Activated B cell treated with CpG ODN at 0.5 μM for 24 hours (primary cell): ENCODE data around the gene CHMP4B. TPM values are rescaled to one million over a fixed set of nuclear protein-coding genes. Genes with fewer than 3 reads are reported as not detected.
A peak's percentile ranks its signal among the peaks of the same experiment; 100 is the strongest.

Experiments
- ATAC-seq: fragments of 200-7000 bp; cut with Tn5 transposase; one replicate; pipeline ENCODE4 v1.10.0; 2021; ENCODE audit warnings: low read depth, mild to moderate bottlenecking, moderate library complexity
- CTCF ChIA-PET: fragments of 350-600 bp; sonication (Branson Sonifier 250); formaldehyde crosslinking; loops from one replicate; lab custom pipeline; 2021; ENCODE audit warnings: antibody characterized with exemption; lab: Charles Lee
- POLR2A ChIA-PET: fragments of 350-600 bp; sonication (Branson Sonifier 250); formaldehyde crosslinking; loops from one replicate; lab custom pipeline; 2021; ENCODE audit warnings: antibody characterized with exemption; lab: Charles Lee
- DNase-seq: peaks from one replicate; pipeline ENCODE4 v3.0.0; 2022
- H3K27ac Mint-ChIP-seq: one replicate; pipeline ENCODE4 v1.8.0; 2020; ENCODE audit warnings: mixed read lengths
- H3K27me3 Mint-ChIP-seq: one replicate; pipeline ENCODE4 v1.8.0; 2021; ENCODE audit warnings: mixed read lengths
- H3K36me3 Mint-ChIP-seq: one replicate; pipeline ENCODE4 v1.8.0; 2021; ENCODE audit warnings: low read depth, mixed read lengths
- H3K4me1 Mint-ChIP-seq: one replicate; pipeline ENCODE4 v1.8.0; 2021; ENCODE audit warnings: mixed read lengths
- H3K4me3 Mint-ChIP-seq: one replicate; pipeline ENCODE4 v1.8.0; 2020; ENCODE audit warnings: mild to moderate bottlenecking, mixed read lengths
- H3K9me3 Mint-ChIP-seq: one replicate; pipeline ENCODE4 v1.8.0; 2020; ENCODE audit warnings: mixed read lengths
- CTCF ChIP-seq: fragments of 200-600 bp; IDR thresholded peaks from one replicate; pipeline ENCODE4 v1.8.0; 2022; ENCODE audit warnings: antibody characterized with exemption, mild to moderate bottlenecking
- intact Hi-C: fragments of 100-400 bp; cut with micrococcal nuclease; formaldehyde crosslinking; loops from one replicate; pipeline ENCODE4 v1.15.1; 2024
- total RNA-seq: library from RNA; stranded (reverse); gene quantifications from 2 replicates; pipeline ENCODE4 v1.2.3, GENCODE V29; 2022

CHMP4B gene
- total RNA-seq, 1 donor from 2014 or later: 116 TPM

- no peaks in the 10 kb centered on the region for H3K27me3 Mint-ChIP-seq
- no peaks in the 10 kb centered on the region for H3K9me3 Mint-ChIP-seq
- no peak for ATAC-seq
- ChIA-PET POLR2A (no interaction called here), CTCF (no interaction called here)
- no peak for DNase-seq
- peak overlapping the region; percentile 51 for H3K27ac Mint-ChIP-seq
- TF ChIP-seq CTCF: no peak
- H3K36me3 Mint-ChIP-seq: peaks cover 42% of the 10 kb centered on the region
- H3K4me3 Mint-ChIP-seq: no peak overlapping the region
- intact Hi-C loops: no loop called here
- peaks cover 78% of the 10 kb centered on the region for H3K4me1 Mint-ChIP-seq
Observed at GRCh38 chr20:33828326-33828844, 17.2 kb downstream of the CHMP4B start.

- ATAC-seq (no peak), DNase-seq (no peak)
- H3K27me3 Mint-ChIP-seq: no peaks in the 10 kb centered on the region
- TF ChIP-seq CTCF: no peak
- ChIA-PET POLR2A (no interaction called here), CTCF (no interaction called here)
- peak overlapping the region; percentile 51 for H3K27ac Mint-ChIP-seq
- no peaks in the 10 kb centered on the region for H3K9me3 Mint-ChIP-seq
- no peak overlapping the region for H3K4me3 Mint-ChIP-seq
- intact Hi-C loops: no loop called here
- peaks cover 80% of the 10 kb centered on the region for H3K4me1 Mint-ChIP-seq
- H3K36me3 Mint-ChIP-seq: peaks cover 47% of the 10 kb centered on the region
Observed at GRCh38 chr20:33828967-33829560, 17.9 kb downstream of the CHMP4B start.

- H3K4me1 Mint-ChIP-seq: peaks cover 75% of the 10 kb centered on the region
- no peaks in the 10 kb centered on the region for H3K27me3 Mint-ChIP-seq
- no peak for ATAC-seq
- peaks cover 46% of the 10 kb centered on the region for H3K36me3 Mint-ChIP-seq
- H3K4me3 Mint-ChIP-seq: no peak overlapping the region
- intact Hi-C loops: no loop called here
- H3K9me3 Mint-ChIP-seq: no peaks in the 10 kb centered on the region
- ChIA-PET POLR2A (no interaction called here), CTCF (no interaction called here)
- H3K27ac Mint-ChIP-seq: peak overlapping the region; percentile 24
- no peak for DNase-seq
- TF ChIP-seq CTCF: no peak
Observed at GRCh38 chr20:33829636-33830035, 18.5 kb downstream of the CHMP4B start.

GRCh38 chr20:33830371-33830770 lies 19.2 kb downstream of the CHMP4B start:
- ATAC-seq (no peak), DNase-seq (no peak)
- Mint-ChIP-seq H3K36me3 (peaks cover 47% of the 10 kb centered on the region), H3K9me3 (no peaks in the 10 kb centered on the region), H3K4me3 (no peak overlapping the region), H3K27me3 (no peaks in the 10 kb centered on the region), H3K27ac (no peak overlapping the region), H3K4me1 (peaks cover 71% of the 10 kb centered on the region)
- TF ChIP-seq CTCF: no peak
- intact Hi-C loops: no loop called here
- CTCF ChIA-PET: no interaction called here
- POLR2A ChIA-PET: no interaction called here

- Mint-ChIP-seq H3K9me3 (no peaks in the 10 kb centered on the region), H3K36me3 (peaks cover 61% of the 10 kb centered on the region), H3K4me3 (no peak overlapping the region), H3K27me3 (no peaks in the 10 kb centered on the region), H3K27ac (no peak overlapping the region), H3K4me1 (peaks cover 71% of the 10 kb centered on the region)
- DNase-seq (no peak), ATAC-seq (no peak)
- ChIA-PET CTCF (no interaction called here), POLR2A (interaction anchor here (0.6 kb wide), 1 partner anchor 147 kb away, joined by 3 read pairs; no protein-coding TSS in a partner anchor)
- no peak for TF ChIP-seq CTCF
- intact Hi-C loops: no loop called here
Observed at GRCh38 chr20:33832103-33832804, 21.1 kb downstream of the CHMP4B start.
